ENCODE measurements around the gene C12orf57.

C12orf57 gene

GRCh38 chr12:6946033-6946919 is 2.5 kb downstream of the C12orf57 start:
- H3K4me3 ChIP-seq: peak overlapping the region; percentile 45
- DNase-seq (ENCODE audit: low spot score): no peak
- TF ChIP-seq, protein P1, sequence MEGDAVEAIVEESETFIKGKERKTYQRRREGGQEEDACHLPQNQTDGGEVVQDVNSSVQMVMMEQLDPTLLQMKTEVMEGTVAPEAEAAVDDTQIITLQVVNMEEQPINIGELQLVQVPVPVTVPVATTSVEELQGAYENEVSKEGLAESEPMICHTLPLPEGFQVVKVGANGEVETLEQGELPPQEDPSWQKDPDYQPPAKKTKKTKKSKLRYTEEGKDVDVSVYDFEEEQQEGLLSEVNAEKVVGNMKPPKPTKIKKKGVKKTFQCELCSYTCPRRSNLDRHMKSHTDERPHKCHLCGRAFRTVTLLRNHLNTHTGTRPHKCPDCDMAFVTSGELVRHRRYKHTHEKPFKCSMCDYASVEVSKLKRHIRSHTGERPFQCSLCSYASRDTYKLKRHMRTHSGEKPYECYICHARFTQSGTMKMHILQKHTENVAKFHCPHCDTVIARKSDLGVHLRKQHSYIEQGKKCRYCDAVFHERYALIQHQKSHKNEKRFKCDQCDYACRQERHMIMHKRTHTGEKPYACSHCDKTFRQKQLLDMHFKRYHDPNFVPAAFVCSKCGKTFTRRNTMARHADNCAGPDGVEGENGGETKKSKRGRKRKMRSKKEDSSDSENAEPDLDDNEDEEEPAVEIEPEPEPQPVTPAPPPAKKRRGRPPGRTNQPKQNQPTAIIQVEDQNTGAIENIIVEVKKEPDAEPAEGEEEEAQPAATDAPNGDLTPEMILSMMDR (IDR thresholded peaks at IDR 0.05): no peak
- H3K27ac ChIP-seq: peak overlapping the region in 1 of 2 donors; percentile 94

DNA sequence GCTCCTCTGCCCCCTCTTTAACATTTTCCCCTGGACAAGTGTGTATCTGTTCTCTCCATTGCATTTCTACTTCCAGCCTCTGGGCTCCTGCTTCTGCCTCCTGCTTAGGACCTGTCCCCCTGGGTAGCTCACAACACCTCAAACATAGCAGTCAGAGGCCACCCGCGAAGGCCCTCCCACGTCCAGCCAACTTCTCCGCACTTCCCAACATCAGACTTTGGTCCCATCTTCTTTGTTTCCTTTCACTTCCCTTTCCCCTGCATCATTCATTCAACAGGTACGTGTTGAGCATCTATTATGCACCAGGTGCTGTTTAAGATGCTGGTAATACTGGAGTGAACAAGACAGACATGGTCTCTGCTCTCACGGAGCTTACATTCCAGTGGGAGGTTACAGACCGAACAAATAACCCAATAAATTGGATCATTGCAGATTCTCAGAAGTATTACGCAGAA is 3.1 kb downstream of the C12orf57 start:
- H3K27ac ChIP-seq: peak overlapping the region in 1 of 2 donors; percentile 94
- TF ChIP-seq, protein P1 (IDR thresholded peaks at IDR 0.05): no peak
- DNase-seq (ENCODE audit: low spot score): no peak
- peak overlapping the region; percentile 45 for H3K4me3 ChIP-seq

DNA sequence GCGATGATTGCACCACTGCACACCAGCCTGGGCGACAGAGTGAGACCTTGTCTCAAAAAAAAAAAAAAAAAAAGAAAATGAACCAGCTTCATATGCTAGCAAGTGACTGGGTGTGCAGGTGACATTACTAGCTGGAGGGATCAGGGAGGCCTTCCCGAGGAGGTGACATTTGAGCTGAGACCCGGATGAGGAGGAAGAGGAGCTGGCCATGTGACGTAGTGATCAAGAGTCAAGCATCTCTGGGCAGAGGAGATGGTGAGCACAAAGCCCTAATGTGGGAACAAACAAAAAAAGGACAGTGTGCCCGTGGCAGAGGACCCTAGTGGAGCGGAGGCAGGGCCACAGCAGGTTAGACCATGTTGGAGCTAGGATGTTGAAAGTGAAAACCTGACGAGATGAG is 3.8 kb downstream of the C12orf57 start:
- TF ChIP-seq, protein P1 (IDR thresholded peaks at IDR 0.05): no peak
- no peak for DNase-seq (ENCODE audit: low spot score)
- Histone ChIP-seq H3K27ac (no peak overlapping the region), H3K4me3 (no peak overlapping the region)

GRCh38 chr12:6948873-6949594 is 5.2 kb downstream of the C12orf57 start:
- TF ChIP-seq, protein P1 (IDR thresholded peaks at IDR 0.05): no peak
- no peak for DNase-seq (ENCODE audit: low spot score)
- no peak overlapping the region for H3K27ac ChIP-seq
- no peak overlapping the region for H3K4me3 ChIP-seq

DNA sequence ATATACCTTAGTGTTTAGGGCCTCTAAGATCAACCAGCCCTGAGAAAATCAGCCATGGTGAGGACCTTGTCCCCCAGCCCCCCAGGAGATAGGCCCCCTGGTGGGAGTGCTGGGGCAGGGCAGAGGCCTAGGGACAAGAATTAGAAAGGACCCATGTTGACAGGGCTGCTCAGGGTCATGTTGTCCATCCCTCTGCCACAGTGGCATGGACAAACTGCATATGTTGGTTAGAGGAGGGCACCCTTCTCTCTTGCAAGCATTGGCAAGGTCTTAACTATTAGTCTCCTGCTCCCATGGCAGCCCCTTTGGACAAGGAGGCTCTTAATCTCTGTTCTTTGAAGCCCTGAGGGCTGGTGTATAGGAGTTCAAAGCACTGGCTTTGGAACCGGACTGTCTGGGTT is 6.6 kb downstream of the C12orf57 start:
- H3K27ac ChIP-seq: peak overlapping the region in 1 of 2 donors; percentile 83
- no peak overlapping the region for H3K4me3 ChIP-seq
- TF ChIP-seq, protein P1 (IDR thresholded peaks at IDR 0.05): no peak
- no peak for DNase-seq (ENCODE audit: low spot score)

DNA sequence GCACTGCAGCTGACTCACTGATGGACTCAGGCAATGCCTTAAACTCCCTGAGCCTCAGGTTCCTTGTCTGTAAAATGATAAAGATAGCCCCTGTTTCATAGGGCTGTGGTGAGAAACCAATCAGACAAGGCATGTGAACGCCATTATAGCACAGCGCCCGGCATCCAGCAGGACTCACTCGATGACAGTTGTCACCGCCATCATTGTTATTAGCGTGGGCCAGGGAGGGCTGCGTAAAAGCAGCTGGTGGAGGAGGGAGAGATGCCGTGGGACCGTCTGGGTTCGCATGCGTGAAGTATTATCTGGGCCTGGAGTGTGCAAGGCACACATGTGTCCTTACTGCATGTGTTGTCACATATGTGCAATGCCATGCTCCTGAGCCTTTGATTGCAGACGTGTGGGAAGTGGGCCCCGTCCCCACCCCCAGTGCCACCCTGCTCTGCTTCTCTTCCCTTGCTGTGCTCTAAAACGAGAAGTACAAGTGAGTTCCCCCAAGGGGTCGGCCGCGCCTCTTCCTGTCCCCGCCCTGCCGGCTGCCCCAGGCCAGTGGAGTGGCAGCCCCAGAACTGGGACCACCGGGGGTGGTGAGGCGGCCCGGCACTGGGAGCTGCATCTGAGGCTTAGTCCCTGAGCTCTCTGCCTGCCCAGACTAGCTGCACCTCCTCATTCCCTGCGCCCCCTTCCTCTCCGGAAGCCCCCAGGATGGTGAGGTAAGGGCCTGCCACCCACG is 7.2 kb downstream of the C12orf57 start, which contains the start of gene PTPN6:
Gene PTPN6 (plus strand): TSS at position 546 of the 730 bp plus-strand sequence. CDS start 157 bp downstream, at position 703.
- peak within 1 kb of the TSS; percentile 66 for H3K4me3 ChIP-seq
- TF ChIP-seq, protein P1 (IDR thresholded peaks at IDR 0.05): no peak
- H3K27ac ChIP-seq: peak within 1 kb of the TSS in 1 of 2 donors; percentile 83
- no peak for DNase-seq (ENCODE audit: low spot score)

All from coronary artery (tissue), 2 donors.